HG03571 (cell line): ENCODE data around the gene HTRA3.

Experiments
- ATAC-seq: cut with Tn5 transposase; IDR thresholded peaks from one replicate; pipeline ENCODE4 v1.9.1; 2021; ENCODE audit not compliant: unreplicated experiment

The HTRA3 gene

DNA sequence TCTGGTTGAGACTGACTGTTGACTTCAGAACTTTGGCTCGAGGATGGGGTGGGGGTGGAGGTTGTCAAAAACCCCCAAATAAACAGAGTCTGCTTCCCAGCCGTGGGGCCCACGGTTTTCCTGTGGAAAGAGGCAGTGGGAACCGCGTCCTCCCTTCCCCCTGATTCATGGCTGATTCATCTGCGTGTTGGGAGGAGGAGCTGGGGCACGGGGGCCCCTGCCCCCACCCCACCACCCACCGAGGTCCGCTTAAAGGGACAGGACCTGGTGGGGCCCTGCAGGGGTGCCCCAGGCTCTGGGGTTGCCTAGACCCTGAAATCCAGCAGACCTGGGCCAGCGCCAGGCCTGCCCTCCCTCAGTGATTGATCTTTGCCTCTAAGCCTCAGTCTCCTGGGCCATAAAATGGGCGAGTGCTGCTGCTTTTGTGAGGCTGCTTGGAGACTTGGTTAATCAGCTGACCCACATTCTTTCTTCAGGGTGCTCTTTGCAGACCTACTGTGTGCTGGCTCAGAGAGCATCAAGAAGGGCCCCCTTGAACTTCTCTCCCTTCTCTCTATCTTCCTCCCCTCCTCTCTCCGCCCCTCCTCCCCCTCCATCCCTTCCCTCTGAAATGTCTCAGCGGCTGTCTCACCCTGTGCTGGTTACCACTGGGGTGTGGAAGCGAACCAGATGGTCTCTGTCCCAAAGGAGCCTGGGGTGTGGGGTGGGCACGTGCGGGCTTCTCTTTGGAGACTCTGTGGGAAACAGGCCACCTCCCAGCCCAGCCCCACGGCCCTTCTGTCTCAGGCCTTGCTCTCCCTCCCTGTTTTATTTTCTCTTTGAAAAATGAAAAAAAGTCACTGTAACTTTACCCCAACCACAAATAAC, 9.1 kb downstream of the HTRA3 start:
- no peak for ATAC-seq

DNA sequence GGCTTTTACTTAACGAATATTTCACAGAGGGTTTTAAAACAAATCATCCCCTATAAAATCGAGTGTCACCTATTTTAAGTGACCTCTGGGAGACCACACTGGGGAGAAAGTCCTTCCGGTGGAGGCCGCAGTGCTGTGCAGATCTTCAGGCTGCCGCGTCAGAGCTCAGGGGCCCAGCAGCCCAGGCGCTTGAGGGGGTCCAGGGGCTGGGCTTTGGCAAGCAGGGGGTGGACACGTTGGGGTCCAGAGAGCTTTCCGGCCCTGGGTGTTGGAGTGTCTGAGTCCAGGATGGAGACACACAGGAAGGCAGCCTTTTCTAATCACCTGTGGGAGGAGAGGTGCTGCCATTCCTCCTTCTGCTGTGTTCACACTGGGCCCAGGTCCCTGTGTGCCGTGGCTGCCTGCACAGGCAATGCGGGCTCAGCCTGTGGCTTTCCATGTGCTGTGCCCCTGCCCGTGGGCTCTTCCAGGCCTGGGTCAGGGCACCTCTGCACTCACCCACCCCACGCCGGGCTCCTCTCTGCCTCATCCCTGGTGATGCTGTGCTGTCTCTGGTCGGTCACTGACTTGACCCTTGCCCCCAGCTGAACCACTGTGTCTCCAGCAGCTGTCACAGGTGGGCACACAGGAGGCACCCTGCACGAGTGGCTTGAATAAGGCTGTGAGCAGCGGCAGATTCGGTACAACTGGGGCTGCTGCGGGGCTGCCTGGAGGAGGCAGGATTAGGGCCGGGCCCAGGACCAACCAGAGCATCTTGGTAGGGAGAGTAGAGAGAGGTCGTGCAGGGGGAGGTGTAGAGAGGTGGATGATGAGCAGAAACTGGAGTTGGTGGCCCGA, 10.0 kb downstream of the HTRA3 start:
- no peak for ATAC-seq

DNA sequence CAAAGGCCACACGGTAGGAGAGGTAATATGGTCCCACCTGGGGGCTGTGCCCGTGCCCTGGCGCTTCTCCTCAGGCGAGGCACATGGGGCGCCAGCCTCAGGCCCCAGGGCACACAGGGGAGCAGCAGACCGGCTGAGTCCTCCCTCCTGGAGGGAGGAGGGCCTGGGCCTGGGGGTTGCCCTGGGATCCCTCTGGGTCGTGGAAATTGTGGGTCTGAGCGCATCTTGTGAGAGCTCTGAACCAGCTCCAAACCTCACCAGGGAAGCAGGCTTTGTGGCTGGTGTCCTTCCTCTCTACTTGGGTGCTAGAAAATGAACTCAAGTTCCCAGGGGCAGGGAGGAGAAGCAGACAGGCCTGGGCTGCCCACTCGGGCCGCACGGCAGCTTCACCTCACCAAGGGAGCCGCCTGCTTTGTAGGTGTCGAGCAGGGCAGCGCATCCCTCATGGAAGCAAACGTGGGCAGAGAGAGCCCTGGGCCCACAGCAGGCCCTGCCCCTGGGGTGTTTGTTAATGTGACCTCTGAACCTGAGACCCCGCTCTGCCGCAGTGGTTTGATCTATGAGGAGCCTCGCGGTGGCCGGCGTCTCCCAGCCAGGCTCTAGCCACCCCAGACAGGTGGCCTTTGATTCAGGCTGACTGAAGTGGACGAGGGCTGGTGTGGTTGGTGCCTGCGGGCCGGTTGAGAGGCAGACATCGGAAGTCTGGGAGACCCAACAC, 10.8 kb downstream of the HTRA3 start:
- ATAC-seq: no peak

DNA sequence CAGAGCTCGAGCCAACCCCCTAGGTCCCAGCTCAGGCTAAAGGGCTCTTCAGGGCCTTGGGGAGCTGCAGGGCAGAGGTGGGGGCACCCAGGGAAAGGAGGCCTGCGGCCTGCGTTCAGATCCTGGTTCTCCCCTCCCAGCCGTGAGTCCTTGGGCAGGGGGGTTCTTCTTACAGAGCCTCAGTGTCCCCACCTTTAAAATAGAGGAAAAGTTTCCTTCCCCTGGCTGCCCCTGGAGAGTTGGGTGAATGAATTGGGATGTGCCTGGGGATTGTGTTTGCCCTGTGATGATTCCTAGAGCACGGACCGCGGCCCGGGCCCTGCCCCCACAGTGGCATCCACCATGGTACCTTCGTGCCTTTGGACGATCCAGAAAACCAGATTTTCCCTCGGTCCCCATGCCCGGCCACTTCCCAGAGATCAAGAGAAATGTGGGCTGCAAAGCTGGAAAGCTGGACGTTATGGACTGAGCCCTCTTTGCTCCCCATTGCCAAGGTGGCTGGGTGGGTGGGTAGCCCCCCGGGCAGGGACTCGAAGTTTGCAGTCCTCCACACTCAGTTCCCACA, 11.4 kb downstream of the HTRA3 start:
- ATAC-seq: no peak

- no peak for ATAC-seq
These were observed 12.1 kb downstream of the HTRA3 start for GRCh38 chr4:8281519-8282133.

GRCh38 chr4:8282134-8282641, 12.6 kb downstream of the HTRA3 start:
- no peak for ATAC-seq

DNA sequence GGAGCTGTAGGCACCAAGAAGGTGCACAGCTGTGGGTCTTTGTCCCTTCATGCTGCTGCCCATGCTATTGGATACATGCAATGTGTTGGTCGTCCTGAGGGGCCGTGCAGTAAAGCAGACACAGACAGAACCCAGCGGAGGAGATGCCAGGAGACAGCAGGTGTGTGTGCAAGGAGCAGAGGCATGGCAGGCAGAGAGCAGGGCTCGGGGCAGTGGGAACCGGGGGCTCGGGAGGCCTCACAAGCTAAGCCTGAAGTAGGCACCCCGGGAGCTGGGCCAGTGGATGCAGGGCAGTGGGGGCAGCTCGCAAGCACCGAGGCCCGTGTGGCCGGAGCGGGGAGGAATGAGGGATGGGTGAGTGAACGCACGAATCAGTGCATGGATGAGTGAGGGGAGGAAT, 13.2 kb downstream of the HTRA3 start:
- no peak for ATAC-seq

DNA sequence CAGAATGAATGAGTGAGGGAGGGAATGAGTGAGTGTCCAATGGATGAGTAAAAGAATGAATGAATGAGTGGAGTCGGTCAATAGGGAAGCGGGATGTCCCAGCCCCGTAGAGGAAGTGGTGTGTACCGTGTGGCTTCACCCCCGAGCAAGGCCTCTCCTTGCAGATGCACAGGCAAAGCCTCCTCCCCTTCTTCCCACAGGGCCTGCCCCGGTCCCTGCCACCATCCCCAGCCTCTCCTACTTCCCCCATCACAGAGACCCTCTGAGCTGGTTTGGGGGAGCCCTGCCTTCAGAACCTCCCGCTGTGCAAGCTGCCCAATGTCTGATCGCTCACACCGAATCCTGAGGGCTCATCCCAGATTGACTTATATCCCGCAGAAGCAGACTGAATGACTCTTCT, 13.6 kb downstream of the HTRA3 start:
- no peak for ATAC-seq

DNA sequence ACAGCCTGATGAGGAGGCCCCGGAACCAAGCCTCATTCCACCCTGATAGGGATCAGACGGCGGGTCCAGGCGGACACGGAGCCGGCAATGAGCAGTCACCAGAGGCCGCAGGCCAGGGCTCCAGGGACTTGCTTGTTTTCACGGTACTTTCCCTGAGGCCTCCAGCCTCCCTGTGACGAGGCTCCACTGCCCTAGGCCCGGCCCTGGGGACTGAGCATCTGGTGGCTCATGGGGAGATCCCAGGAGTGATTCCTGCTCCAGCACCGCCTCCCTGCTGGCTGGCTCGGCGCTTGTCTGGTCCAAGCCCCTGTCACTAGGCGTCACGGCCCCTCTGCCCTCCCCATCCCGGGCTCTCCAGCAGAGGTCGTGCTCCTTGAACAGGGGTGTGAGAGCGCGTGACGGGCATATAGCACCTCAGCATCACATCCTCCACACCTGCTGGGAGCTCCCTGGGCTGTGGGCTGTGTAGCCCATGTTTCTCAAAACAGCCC, 14.1 kb downstream of the HTRA3 start:
- ATAC-seq: no peak

DNA sequence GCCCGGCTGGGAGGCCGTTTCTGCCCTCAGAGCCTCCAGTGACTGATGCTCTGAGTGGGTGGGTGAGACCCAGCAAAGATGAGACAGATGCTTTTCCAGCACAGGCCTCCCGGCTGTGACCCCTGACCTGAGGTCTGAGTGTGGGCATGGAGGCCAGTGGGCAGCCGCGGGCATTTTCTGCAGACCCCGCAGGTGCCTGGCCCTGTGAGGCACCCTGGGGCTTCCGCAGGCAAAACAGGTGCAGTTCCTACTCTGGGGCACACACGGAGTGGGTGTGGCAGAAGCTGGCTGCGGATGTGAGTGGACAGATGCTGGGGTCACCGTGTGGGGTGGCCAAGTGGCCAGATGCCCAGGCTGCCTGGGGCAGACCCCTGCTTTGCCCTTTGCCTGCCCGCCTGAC, 14.8 kb downstream of the HTRA3 start:
- ATAC-seq: no peak

- ATAC-seq: no peak
These were observed 15.8 kb downstream of the HTRA3 start for GRCh38 chr4:8285143-8285975.

GRCh38 chr4:8285976-8286718, 16.6 kb downstream of the HTRA3 start:
- ATAC-seq: no peak

- ATAC-seq: no peak
These were observed 17.3 kb downstream of the HTRA3 start for GRCh38 chr4:8286719-8287342.

GRCh38 chr4:8287343-8288280, 18.1 kb downstream of the HTRA3 start:
- no peak for ATAC-seq

- no peak for ATAC-seq
These were observed 19.7 kb downstream of the HTRA3 start for GRCh38 chr4:8289151-8289750.

GRCh38 chr4:8289956-8290700, 20.6 kb downstream of the HTRA3 start:
- ATAC-seq: no peak
